HEK293 (cell line): ENCODE results near the gene GTPBP4.
A peak's percentile ranks its signal among the peaks of the same experiment; 100 is the strongest.

ENCODE experiments used
- MYNN ChIP-seq: fragments of 450-650 bp; formaldehyde crosslinking; IDR thresholded peaks from 2 replicates; pipeline ENCODE4 v1.5.1; 2016; ENCODE audit warnings: missing biosample characterization, missing genetic modification characterization, borderline replicate concordance
- PATZ1 ChIP-seq: fragments of 450-650 bp; formaldehyde crosslinking; IDR thresholded peaks from 2 replicates; pipeline ENCODE4 v1.5.1; 2016; ENCODE audit warnings: missing biosample characterization, missing genetic modification characterization
- PRDM2 ChIP-seq: fragments of 450-650 bp; formaldehyde crosslinking; IDR thresholded peaks from 2 replicates; pipeline ENCODE4 v1.5.1; 2016; ENCODE audit warnings: missing biosample characterization, missing genetic modification characterization, borderline replicate concordance
- REPIN1 ChIP-seq: fragments of 450-650 bp; formaldehyde crosslinking; IDR thresholded peaks from 2 replicates; pipeline ENCODE4 v1.5.1; 2017; ENCODE audit warnings: missing biosample characterization, missing genetic modification characterization, low read depth
- SCRT1 ChIP-seq: fragments of 450-650 bp; formaldehyde crosslinking; IDR thresholded peaks from 2 replicates; pipeline ENCODE4 v1.5.1; 2016; ENCODE audit warnings: missing biosample characterization, missing genetic modification characterization, borderline replicate concordance
- SP3 ChIP-seq: fragments of 450-650 bp; formaldehyde crosslinking; IDR thresholded peaks from 2 replicates; pipeline ENCODE4 v1.5.1; 2016; ENCODE audit warnings: missing biosample characterization, missing genetic modification characterization
- ZBTB6 ChIP-seq: fragments of 450-650 bp; formaldehyde crosslinking; IDR thresholded peaks from 2 replicates; pipeline ENCODE4 v1.5.1; 2017; ENCODE audit warnings: missing biosample characterization, missing genetic modification characterization
- ZNF121 ChIP-seq: fragments of 450-650 bp; formaldehyde crosslinking; IDR thresholded peaks from 2 replicates; pipeline ENCODE4 v1.5.1; 2016; ENCODE audit warnings: missing biosample characterization, missing genetic modification characterization
- ZNF24 ChIP-seq: fragments of 450-650 bp; formaldehyde crosslinking; IDR thresholded peaks from 2 replicates; pipeline ENCODE4 v1.5.1; 2016; ENCODE audit warnings: missing biosample characterization, missing genetic modification characterization
- ZNF280D ChIP-seq: fragments of 450-650 bp; formaldehyde crosslinking; IDR thresholded peaks from 2 replicates; pipeline ENCODE4 v1.5.1; 2016; ENCODE audit warnings: missing biosample characterization, missing genetic modification characterization
- ZNF37A ChIP-seq: fragments of 450-650 bp; IDR thresholded peaks from 2 replicates; pipeline ENCODE4 v1.5.1; 2018; ENCODE audit warnings: missing biosample characterization, missing genetic modification characterization
- ZNF416 ChIP-seq: fragments of 450-650 bp; formaldehyde crosslinking; IDR thresholded peaks from 2 replicates; pipeline ENCODE4 v1.5.1; 2016; ENCODE audit warnings: missing biosample characterization, missing genetic modification characterization
- ZNF423 ChIP-seq: fragments of 450-650 bp; formaldehyde crosslinking; IDR thresholded peaks from 2 replicates; pipeline ENCODE4 v1.5.1; 2016; ENCODE audit warnings: missing biosample characterization, missing genetic modification characterization
- ZNF433 ChIP-seq: fragments of 450-650 bp; formaldehyde crosslinking; IDR thresholded peaks from 2 replicates; pipeline ENCODE4 v1.5.1; 2016; ENCODE audit warnings: missing biosample characterization, missing genetic modification characterization, low read depth
- ZNF510 ChIP-seq: fragments of 450-650 bp; formaldehyde crosslinking; IDR thresholded peaks from 2 replicates; pipeline ENCODE4 v1.5.1; 2018; ENCODE audit warnings: mild to moderate bottlenecking, missing genetic modification characterization, missing biosample characterization; ENCODE audit not compliant: insufficient replicate concordance
- ZNF513 ChIP-seq: fragments of 450-650 bp; IDR thresholded peaks from 2 replicates; pipeline ENCODE4 v1.5.1; 2018; ENCODE audit warnings: missing biosample characterization, missing genetic modification characterization
- ZNF514 ChIP-seq: fragments of 450-650 bp; formaldehyde crosslinking; IDR thresholded peaks from 2 replicates; pipeline ENCODE4 v1.5.1; 2016; ENCODE audit warnings: missing biosample characterization, missing genetic modification characterization
- ZNF558 ChIP-seq: fragments of 450-650 bp; formaldehyde crosslinking; IDR thresholded peaks from 2 replicates; pipeline ENCODE4 v1.5.1; 2016; ENCODE audit warnings: missing biosample characterization, missing genetic modification characterization
- ZNF585B ChIP-seq: fragments of 450-650 bp; formaldehyde crosslinking; IDR thresholded peaks from 2 replicates; pipeline ENCODE4 v1.5.1; 2016; ENCODE audit warnings: missing biosample characterization, missing genetic modification characterization
- ZNF639 ChIP-seq: fragments of 450-650 bp; formaldehyde crosslinking; IDR thresholded peaks from 2 replicates; pipeline ENCODE4 v1.5.1; 2016; ENCODE audit warnings: missing biosample characterization, missing genetic modification characterization
- ZNF704 ChIP-seq: fragments of 450-650 bp; formaldehyde crosslinking; IDR thresholded peaks from 2 replicates; pipeline ENCODE4 v1.5.1; 2016; ENCODE audit warnings: missing biosample characterization, missing genetic modification characterization
- ZXDB ChIP-seq: fragments of 450-650 bp; formaldehyde crosslinking; IDR thresholded peaks from 2 replicates; pipeline ENCODE4 v1.5.1; 2016; ENCODE audit warnings: missing biosample characterization, missing genetic modification characterization

GTPBP4 gene

GRCh38 chr10:987870-988666, at the start of gene GTPBP4 (continued):
- no peak for TF ChIP-seq ZNF639
- no peak for TF ChIP-seq MYNN
- no peak for TF ChIP-seq ZNF37A
- TF ChIP-seq REPIN1: no peak
- TF ChIP-seq ZNF423 (tag by site-specific recombination): no peak
- TF ChIP-seq SP3: peak; percentile 67
- TF ChIP-seq ZNF24 (tag by site-specific recombination): no peak
- 0 out of 2 replicates have a peak, but pooled peaks have one; percentile 45 for TF ChIP-seq ZNF704 (tag by site-specific recombination)
- TF ChIP-seq PATZ1 (tag by site-specific recombination): peak; percentile 59
- TF ChIP-seq ZNF510 (tag by site-specific recombination): no peak
- TF ChIP-seq ZNF513 (tag by site-specific recombination): no peak
- no peak for TF ChIP-seq PRDM2 (tag by site-specific recombination)
- TF ChIP-seq ZNF514 (tag by site-specific recombination): no peak
- no peak for TF ChIP-seq SCRT1 (tag by site-specific recombination)
- no peak for TF ChIP-seq ZNF558 (tag by site-specific recombination)
- TF ChIP-seq ZNF121 (tag by site-specific recombination): no peak
- TF ChIP-seq ZNF280D: no peak
- no peak for TF ChIP-seq ZNF416 (tag by site-specific recombination)
- no peak for TF ChIP-seq ZNF585B (tag by site-specific recombination)
- TF ChIP-seq ZNF433 (tag by site-specific recombination): no peak
- peak; percentile 87 for TF ChIP-seq ZXDB
- TF ChIP-seq ZBTB6 (tag by site-specific recombination): no peak
